HepG2 (cell line): ENCODE measurements around the gene CIB1. TPM values are rescaled to one million over a fixed set of nuclear protein-coding genes. Genes with fewer than 3 reads are reported as not detected.
A peak's percentile ranks its signal among the peaks of the same experiment; 100 is the strongest.

Source experiments
- CBX1 ChIP-seq: IDR thresholded peaks from one replicate; pipeline ENCODE4 v1.6.1; 2016; ENCODE audit warnings: antibody characterized with exemption, low read depth
- CBX5 ChIP-seq: sonication (generic); formaldehyde crosslinking; IDR thresholded peaks from 2 replicates; pipeline ENCODE4 v1.4.0; 2020; ENCODE audit warnings: missing genetic modification reagents, borderline replicate concordance
- CCDC6 ChIP-seq: sonication (generic); formaldehyde crosslinking; IDR thresholded peaks from 2 replicates; pipeline ENCODE4 v1.8.1; 2022; ENCODE audit warnings: mild to moderate bottlenecking, missing genetic modification reagents, moderate library complexity
- CENPT ChIP-seq: sonication (generic); formaldehyde crosslinking; IDR thresholded peaks from 2 replicates; pipeline ENCODE4 v1.8.0; 2022; ENCODE audit warnings: low read depth, mild to moderate bottlenecking, moderate library complexity, missing genetic modification reagents
- ELF4 ChIP-seq: sonication (generic); formaldehyde crosslinking; IDR thresholded peaks from 2 replicates; pipeline ENCODE4 v1.5.0; 2020; ENCODE audit warnings: missing genetic modification reagents, mild to moderate bottlenecking, moderate library complexity, borderline replicate concordance
- GTF3A ChIP-seq: sonication (generic); formaldehyde crosslinking; conservative IDR thresholded peaks from 2 replicates; pipeline ENCODE4 v1.4.0; 2020; ENCODE audit warnings: mild to moderate bottlenecking, missing genetic modification reagents
- HES4 ChIP-seq: sonication (generic); formaldehyde crosslinking; IDR thresholded peaks from 2 replicates; pipeline ENCODE4 v1.9.0; 2021; ENCODE audit warnings: mild to moderate bottlenecking, missing genetic modification reagents, borderline replicate concordance
- KDM5A ChIP-seq: fragments of 200-600 bp; sonication (generic); IDR thresholded peaks from 2 replicates; pipeline ENCODE4 v1.7.0; 2018; ENCODE audit warnings: antibody characterized with exemption, mild to moderate bottlenecking, low read length, borderline replicate concordance
- PTBP1 ChIP-seq: fragments of 200-400 bp; formaldehyde crosslinking; IDR thresholded peaks from 2 replicates; pipeline ENCODE4 v1.6.1; 2018; ENCODE audit warnings: low read length, low read depth; ENCODE audit not compliant: poor library complexity, severe bottlenecking
- ZFP90 ChIP-seq: sonication (generic); formaldehyde crosslinking; IDR thresholded peaks from 2 replicates; pipeline ENCODE4 v1.8.0; 2022; ENCODE audit warnings: missing genetic modification reagents, mild to moderate bottlenecking, inconsistent platforms, borderline replicate concordance
- ZSCAN25 ChIP-seq: sonication (generic); formaldehyde crosslinking; IDR thresholded peaks from 2 replicates; pipeline ENCODE4 v1.8.0; 2022; ENCODE audit warnings: mild to moderate bottlenecking, missing genetic modification reagents
- polyA plus RNA-seq, 8 experiments: library from polyadenylated mRNA; depleted of rRNA in 3 of 8; stranded (reverse) in 7 of 8; unstranded in 1 of 8; fragments of >200 nt; fragmentation: Illumina TruSeq in 4 of 8; extraction: Trizol in 4 of 8; gene quantifications; 2 replicates each; pipeline versions ENCODE4 v1.2.1 to v1.2.3, GENCODE V29; 2011 to 2016; ENCODE audit warnings: low read depth in 4 of 8, missing spikeins in 1 of 8, mixed read lengths in 1 of 8; ENCODE audit not compliant: insufficient read depth in 1 of 8
- total RNA-seq, 5 experiments: library from RNA; depleted of rRNA; stranded (reverse); fragments of >200 nt; fragmentation: Illumina TruSeq; extraction: Trizol; gene quantifications; 2 replicates each; pipeline ENCODE4 v1.2.3, GENCODE V29; 2016; ENCODE audit warnings: low read depth in 1 of 5
- TF ChIP-seq, protein P1 (sequence below): fragments of 450-650 bp; IDR thresholded peaks from 2 replicates; pipeline ENCODE4 v1.6.1; 2017
- TF ChIP-seq, protein P2 (sequence below): sonication (generic); formaldehyde crosslinking; IDR thresholded peaks from 2 replicates; pipeline ENCODE4 v1.4.0; 2020; ENCODE audit warnings: mild to moderate bottlenecking, missing genetic modification reagents, borderline replicate concordance

Gene CIB1
- total and polyA plus RNA-seq, 2 of the 13 experiments (the other 11 are each of a cell fraction or from before 2014, with no cell fraction given), result 38.7 to 72.7 TPM

DNA sequence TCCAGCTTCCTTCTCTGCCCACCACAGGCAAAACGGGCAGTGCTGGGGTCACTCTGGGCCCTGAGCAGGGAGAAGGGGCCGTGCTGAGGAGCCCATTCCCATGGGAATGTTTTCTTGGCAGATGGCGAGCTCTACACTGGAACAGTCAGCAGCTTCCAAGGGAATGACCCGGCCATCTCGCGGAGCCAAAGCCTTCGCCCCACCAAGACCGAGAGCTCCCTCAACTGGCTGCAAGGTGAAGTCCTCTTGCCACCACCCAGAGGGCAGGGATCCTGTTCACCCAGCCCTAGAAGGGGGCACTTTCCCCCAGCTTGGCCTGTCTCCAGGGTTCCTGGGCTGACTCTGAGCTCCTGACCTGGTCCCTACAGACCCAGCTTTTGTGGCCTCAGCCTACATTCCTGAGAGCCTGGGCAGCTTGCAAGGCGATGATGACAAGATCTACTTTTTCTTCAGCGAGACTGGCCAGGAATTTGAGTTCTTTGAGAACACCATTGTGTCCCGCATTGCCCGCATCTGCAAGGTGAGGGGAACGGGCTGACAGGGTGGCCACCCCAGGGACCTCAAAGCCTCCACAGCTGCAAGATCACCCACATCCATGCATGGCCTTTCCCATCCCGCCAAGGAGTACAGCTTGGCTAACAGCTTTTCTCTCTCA is 12.4 kb downstream of the CIB1 start (continued):
- TF ChIP-seq, protein P1, sequence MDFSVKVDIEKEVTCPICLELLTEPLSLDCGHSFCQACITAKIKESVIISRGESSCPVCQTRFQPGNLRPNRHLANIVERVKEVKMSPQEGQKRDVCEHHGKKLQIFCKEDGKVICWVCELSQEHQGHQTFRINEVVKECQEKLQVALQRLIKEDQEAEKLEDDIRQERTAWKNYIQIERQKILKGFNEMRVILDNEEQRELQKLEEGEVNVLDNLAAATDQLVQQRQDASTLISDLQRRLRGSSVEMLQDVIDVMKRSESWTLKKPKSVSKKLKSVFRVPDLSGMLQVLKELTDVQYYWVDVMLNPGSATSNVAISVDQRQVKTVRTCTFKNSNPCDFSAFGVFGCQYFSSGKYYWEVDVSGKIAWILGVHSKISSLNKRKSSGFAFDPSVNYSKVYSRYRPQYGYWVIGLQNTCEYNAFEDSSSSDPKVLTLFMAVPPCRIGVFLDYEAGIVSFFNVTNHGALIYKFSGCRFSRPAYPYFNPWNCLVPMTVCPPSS, result no peak
- no peak for TF ChIP-seq HES4 (CRISPR knock-in tag)
- TF ChIP-seq ELF4 (CRISPR knock-in tag), result no peak
- no peak for TF ChIP-seq KDM5A
- TF ChIP-seq CBX5 (CRISPR knock-in tag), result no peak
- 0 out of 2 replicates have a peak, but pooled peaks have one; percentile 25 for TF ChIP-seq GTF3A (CRISPR knock-in tag)
- no peak for TF ChIP-seq PTBP1
- no peak for TF ChIP-seq ZSCAN25 (CRISPR knock-in tag)
- no peak for TF ChIP-seq ZFP90 (CRISPR knock-in tag)
- TF ChIP-seq, protein P2, sequence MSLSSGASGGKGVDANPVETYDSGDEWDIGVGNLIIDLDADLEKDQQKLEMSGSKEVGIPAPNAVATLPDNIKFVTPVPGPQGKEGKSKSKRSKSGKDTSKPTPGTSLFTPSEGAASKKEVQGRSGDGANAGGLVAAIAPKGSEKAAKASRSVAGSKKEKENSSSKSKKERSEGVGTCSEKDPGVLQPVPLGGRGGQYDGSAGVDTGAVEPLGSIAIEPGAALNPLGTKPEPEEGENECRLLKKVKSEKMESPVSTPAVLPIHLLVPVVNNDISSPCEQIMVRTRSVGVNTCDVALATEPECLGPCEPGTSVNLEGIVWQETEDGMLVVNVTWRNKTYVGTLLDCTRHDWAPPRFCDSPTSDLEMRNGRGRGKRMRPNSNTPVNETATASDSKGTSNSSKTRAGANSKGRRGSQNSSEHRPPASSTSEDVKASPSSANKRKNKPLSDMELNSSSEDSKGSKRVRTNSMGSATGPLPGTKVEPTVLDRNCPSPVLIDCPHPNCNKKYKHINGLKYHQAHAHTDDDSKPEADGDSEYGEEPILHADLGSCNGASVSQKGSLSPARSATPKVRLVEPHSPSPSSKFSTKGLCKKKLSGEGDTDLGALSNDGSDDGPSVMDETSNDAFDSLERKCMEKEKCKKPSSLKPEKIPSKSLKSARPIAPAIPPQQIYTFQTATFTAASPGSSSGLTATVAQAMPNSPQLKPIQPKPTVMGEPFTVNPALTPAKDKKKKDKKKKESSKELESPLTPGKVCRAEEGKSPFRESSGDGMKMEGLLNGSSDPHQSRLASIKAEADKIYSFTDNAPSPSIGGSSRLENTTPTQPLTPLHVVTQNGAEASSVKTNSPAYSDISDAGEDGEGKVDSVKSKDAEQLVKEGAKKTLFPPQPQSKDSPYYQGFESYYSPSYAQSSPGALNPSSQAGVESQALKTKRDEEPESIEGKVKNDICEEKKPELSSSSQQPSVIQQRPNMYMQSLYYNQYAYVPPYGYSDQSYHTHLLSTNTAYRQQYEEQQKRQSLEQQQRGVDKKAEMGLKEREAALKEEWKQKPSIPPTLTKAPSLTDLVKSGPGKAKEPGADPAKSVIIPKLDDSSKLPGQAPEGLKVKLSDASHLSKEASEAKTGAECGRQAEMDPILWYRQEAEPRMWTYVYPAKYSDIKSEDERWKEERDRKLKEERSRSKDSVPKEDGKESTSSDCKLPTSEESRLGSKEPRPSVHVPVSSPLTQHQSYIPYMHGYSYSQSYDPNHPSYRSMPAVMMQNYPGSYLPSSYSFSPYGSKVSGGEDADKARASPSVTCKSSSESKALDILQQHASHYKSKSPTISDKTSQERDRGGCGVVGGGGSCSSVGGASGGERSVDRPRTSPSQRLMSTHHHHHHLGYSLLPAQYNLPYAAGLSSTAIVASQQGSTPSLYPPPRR (CRISPR knock-in tag), result no peak
- TF ChIP-seq CENPT (CRISPR knock-in tag), result no peak
- TF ChIP-seq CBX1, result no peak
- peak; percentile 34; the same call in 1 of the 2 replicates for TF ChIP-seq CCDC6 (CRISPR knock-in tag)
